ENCODE measurements around the gene ADGRB2. TPM values are rescaled to one million over a fixed set of nuclear protein-coding genes. Genes with fewer than 3 reads are reported as not detected.

ADGRB2 gene
- total RNA-seq, 4 donors from 2014 or later, result 0.77 to 31.0 (median 3.7) TPM; not detected in 1

DNA sequence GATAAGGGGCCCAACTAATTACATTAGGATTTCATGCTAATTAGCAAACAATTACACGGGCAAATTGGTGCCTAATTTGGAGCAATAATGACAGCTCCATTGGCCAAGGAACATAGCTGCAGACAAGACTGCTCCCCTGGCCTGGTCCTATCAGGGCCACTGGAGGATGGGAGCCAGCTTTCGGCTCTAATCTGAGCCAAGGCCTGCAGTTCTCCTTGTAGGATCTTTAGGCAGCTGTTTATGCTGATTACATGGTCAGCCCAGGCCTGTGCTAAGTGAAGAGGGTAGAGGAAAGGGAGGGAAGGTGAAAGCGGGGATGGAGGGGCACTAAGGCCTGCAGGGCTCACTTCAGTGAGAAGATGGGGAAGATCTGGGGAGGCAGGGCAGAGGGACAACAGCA is 12.4 kb upstream of the ADGRB2 start:
- intact Hi-C loops (cut with DNase I; ENCODE audit: low total_unique reads), result loop anchor here (10.0 kb wide), 1 partner anchor 188 kb away; no protein-coding TSS in a partner anchor
- no peaks in the 10 kb centered on the region for H3K9me3 ChIP-seq
- no peaks in the 10 kb centered on the region for H3K36me3 ChIP-seq
- H3K4me1 ChIP-seq, result peaks cover 0 to 11% of the 10 kb centered on the region in 2 donors
- TF ChIP-seq, protein P1, sequence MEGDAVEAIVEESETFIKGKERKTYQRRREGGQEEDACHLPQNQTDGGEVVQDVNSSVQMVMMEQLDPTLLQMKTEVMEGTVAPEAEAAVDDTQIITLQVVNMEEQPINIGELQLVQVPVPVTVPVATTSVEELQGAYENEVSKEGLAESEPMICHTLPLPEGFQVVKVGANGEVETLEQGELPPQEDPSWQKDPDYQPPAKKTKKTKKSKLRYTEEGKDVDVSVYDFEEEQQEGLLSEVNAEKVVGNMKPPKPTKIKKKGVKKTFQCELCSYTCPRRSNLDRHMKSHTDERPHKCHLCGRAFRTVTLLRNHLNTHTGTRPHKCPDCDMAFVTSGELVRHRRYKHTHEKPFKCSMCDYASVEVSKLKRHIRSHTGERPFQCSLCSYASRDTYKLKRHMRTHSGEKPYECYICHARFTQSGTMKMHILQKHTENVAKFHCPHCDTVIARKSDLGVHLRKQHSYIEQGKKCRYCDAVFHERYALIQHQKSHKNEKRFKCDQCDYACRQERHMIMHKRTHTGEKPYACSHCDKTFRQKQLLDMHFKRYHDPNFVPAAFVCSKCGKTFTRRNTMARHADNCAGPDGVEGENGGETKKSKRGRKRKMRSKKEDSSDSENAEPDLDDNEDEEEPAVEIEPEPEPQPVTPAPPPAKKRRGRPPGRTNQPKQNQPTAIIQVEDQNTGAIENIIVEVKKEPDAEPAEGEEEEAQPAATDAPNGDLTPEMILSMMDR (IDR thresholded peaks at IDR 0.05), result no peak
- TF ChIP-seq POLR2A (IDR thresholded peaks at IDR 0.05), result no peak
- H3K27ac ChIP-seq, result no peak overlapping the region
- no peak overlapping the region for H3K4me3 ChIP-seq
- no peak for DNase-seq
- peaks cover 4 to 17% of the 10 kb centered on the region in 2 donors for H3K27me3 ChIP-seq

DNA sequence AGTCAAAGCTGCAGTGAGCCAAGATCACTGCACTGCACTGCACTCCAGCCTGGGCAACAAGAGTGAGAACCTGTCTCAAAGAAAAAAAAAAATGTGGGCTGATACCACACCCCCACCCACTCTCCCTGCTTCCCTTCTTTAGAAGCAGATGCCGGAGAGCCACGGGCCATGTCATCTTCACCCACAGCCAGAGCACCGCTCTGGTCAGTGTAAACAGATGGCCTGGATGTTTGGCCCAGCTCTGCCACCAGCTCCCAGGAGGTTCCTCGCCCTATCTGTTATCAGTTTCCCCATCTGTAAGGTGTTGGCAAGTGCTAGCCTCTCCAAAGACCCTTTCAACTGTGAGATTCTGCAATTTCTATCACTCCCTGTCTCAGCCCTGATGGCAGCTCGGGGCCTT is 11.9 kb upstream of the ADGRB2 start:
- no peak overlapping the region for H3K4me3 ChIP-seq
- intact Hi-C loops (cut with DNase I; ENCODE audit: low total_unique reads), result loop anchor here (10.0 kb wide), 1 partner anchor 189 kb away; no protein-coding TSS in a partner anchor
- no peak overlapping the region for H3K27ac ChIP-seq
- peaks cover 0 to 11% of the 10 kb centered on the region in 2 donors for H3K4me1 ChIP-seq
- TF ChIP-seq, protein P1 (IDR thresholded peaks at IDR 0.05), result no peak
- TF ChIP-seq POLR2A (IDR thresholded peaks at IDR 0.05), result no peak
- no peaks in the 10 kb centered on the region for H3K9me3 ChIP-seq
- H3K27me3 ChIP-seq, result peaks cover 4 to 17% of the 10 kb centered on the region in 2 donors
- H3K36me3 ChIP-seq, result no peaks in the 10 kb centered on the region
- DNase-seq, result no peak

DNA sequence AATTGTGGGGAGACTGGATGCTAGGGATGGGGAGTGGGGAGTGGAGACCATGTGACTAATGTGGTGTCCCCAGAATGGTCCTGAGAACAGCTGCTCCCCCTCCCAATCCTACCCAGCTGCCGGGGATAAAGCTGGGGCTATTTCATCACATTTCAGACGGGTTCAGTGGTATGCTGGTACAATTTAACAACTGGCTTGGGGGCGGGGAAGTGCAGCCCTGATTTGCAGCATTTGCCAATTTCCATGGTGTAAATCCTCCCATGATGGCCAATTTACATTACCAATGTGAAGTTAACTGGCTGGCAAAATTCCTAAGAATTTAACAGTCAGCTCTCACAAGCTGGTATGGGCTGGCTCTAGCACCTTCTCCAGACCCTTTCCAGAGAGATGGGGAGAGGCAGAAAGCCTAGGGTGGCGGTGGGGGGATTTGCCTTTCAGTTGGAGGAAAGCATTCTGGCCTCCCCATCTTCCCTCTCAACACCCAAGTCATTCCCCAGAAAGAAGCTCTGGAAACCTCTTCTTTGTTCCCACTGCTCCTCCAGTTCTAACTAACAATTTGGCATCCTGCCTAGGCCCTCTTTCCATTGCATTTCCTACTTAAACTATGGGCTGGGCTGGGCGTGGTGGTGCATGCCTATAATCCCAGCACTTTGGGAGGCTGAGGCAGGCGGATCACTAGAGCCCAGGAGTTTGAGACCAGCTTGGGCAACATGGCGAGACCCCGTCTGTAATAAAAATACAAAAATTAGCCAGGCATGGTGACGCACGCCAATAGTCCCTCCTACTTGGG is 11.3 kb upstream of the ADGRB2 start:
- intact Hi-C loops (cut with DNase I; ENCODE audit: low total_unique reads), result loop anchor here (10.0 kb wide), 1 partner anchor 189 kb away; no protein-coding TSS in a partner anchor

DNA sequence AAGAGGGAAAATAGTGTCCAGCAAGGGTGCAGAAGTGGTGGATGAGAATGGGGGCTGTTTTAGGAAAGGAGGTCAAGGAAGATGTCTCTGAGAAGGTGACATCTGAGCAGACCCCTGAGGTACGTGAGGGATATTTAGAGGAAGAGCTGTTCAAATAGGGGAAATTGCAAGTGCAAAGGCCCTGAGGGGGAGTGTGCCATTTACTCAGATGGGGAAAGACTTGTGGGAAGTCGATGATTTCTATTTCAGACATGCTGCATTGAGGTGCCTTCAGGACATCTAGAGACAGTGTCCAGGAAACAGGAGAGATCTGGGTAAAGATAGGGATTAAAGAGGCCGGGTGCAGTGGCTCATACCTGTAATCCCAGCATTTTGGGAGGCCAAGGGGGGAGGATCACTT is 10.4 kb upstream of the ADGRB2 start:
- Histone ChIP-seq H3K36me3 (no peaks in the 10 kb centered on the region), H3K4me1 (peaks cover 0 to 11% of the 10 kb centered on the region in 2 donors), H3K4me3 (no peak overlapping the region), H3K9me3 (no peaks in the 10 kb centered on the region), H3K27ac (no peak overlapping the region), H3K27me3 (peaks cover 4 to 17% of the 10 kb centered on the region in 2 donors)
- DNase-seq, result no peak
- intact Hi-C loops (cut with DNase I; ENCODE audit: low total_unique reads), result loop anchor here (10.0 kb wide), 1 partner anchor 190 kb away; no protein-coding TSS in a partner anchor
- TF ChIP-seq, protein P1 (IDR thresholded peaks at IDR 0.05), result no peak

More for the DNA sequence above, 11.3 kb upstream of the ADGRB2 start:
- H3K36me3 ChIP-seq, result no peaks in the 10 kb centered on the region
- no peak overlapping the region for H3K27ac ChIP-seq
- DNase-seq, result no peak
- no peak overlapping the region for H3K4me3 ChIP-seq
- no peaks in the 10 kb centered on the region for H3K9me3 ChIP-seq
- H3K4me1 ChIP-seq, result peaks cover 0 to 11% of the 10 kb centered on the region in 2 donors
- TF ChIP-seq POLR2A (IDR thresholded peaks at IDR 0.05), result no peak
- TF ChIP-seq, protein P1 (IDR thresholded peaks at IDR 0.05), result no peak
- peaks cover 4 to 17% of the 10 kb centered on the region in 2 donors for H3K27me3 ChIP-seq

DNA sequence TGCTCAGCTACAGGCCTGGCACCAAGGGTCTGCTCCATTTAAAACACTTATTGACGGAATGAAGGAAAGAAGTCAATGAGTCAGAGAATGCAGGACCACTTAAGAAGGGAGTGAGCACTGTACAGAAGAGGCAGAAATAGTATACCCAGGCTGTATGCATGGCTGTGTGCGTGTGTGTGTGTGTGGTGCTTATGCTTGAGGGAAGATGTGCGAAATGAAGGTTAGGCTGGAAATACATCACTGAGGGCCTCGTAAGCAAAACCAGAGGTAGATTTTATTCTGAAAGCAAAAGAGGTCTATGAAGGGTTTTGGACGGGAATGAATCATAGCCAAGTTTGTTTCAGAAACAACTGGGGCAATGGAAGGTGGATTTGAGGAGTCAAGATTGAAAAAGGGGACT is 9.7 kb upstream of the ADGRB2 start:
- intact Hi-C loops (cut with DNase I; ENCODE audit: low total_unique reads), result loop anchor here (10.0 kb wide), 1 partner anchor 191 kb away; no protein-coding TSS in a partner anchor
- Histone ChIP-seq H3K27me3 (peaks cover 4 to 17% of the 10 kb centered on the region in 2 donors), H3K27ac (no peak overlapping the region), H3K4me1 (peaks cover 0 to 11% of the 10 kb centered on the region in 2 donors), H3K4me3 (no peak overlapping the region), H3K36me3 (no peaks in the 10 kb centered on the region), H3K9me3 (no peaks in the 10 kb centered on the region)
- TF ChIP-seq, protein P1 (IDR thresholded peaks at IDR 0.05), result no peak
- TF ChIP-seq POLR2A (IDR thresholded peaks at IDR 0.05), result no peak
- DNase-seq, result no peak
